ENCODE data around the gene ANO8.

ANO8 gene

GRCh38 chr19:17327068-17327653 is 7.5 kb downstream of the ANO8 start:
- no peak overlapping the region for H3K4me3 ChIP-seq (ENCODE audit: low read depth, low read length)
- TF ChIP-seq CTCF (IDR thresholded peaks at IDR 0.05; ENCODE audit: insufficient read depth, low read depth, low read length, missing control alignments) = no peak
- no peak for DNase-seq (ENCODE audit: low read depth)

GRCh38 chr19:17326595-17326966 is 8.1 kb downstream of the ANO8 start:
- DNase-seq (ENCODE audit: low read depth) = no peak
- no peak overlapping the region for H3K4me3 ChIP-seq (ENCODE audit: low read depth, low read length)
- TF ChIP-seq CTCF (IDR thresholded peaks at IDR 0.05; ENCODE audit: insufficient read depth, low read depth, low read length, missing control alignments) = no peak

GRCh38 chr19:17325881-17326594 is 8.6 kb downstream of the ANO8 start:
- H3K4me3 ChIP-seq (ENCODE audit: low read depth, low read length) = no peak overlapping the region
- no peak for TF ChIP-seq CTCF (IDR thresholded peaks at IDR 0.05; ENCODE audit: insufficient read depth, low read depth, low read length, missing control alignments)
- no peak for DNase-seq (ENCODE audit: low read depth)

GRCh38 chr19:17325133-17325532 is 9.5 kb downstream of the ANO8 start:
- no peak for TF ChIP-seq CTCF (IDR thresholded peaks at IDR 0.05; ENCODE audit: insufficient read depth, low read depth, low read length, missing control alignments)
- no peak overlapping the region for H3K4me3 ChIP-seq (ENCODE audit: low read depth, low read length)
- no peak for DNase-seq (ENCODE audit: low read depth)

- DNase-seq (ENCODE audit: low read depth) = no peak
- no peak overlapping the region for H3K4me3 ChIP-seq (ENCODE audit: low read depth, low read length)
- no peak for TF ChIP-seq CTCF (IDR thresholded peaks at IDR 0.05; ENCODE audit: insufficient read depth, low read depth, low read length, missing control alignments)
These were observed 10.1 kb downstream of the ANO8 start for GRCh38 chr19:17324357-17325114.

- no peak for DNase-seq (ENCODE audit: low read depth)
- no peak for TF ChIP-seq CTCF (IDR thresholded peaks at IDR 0.05; ENCODE audit: insufficient read depth, low read depth, low read length, missing control alignments)
- no peak overlapping the region for H3K4me3 ChIP-seq (ENCODE audit: low read depth, low read length)
These were observed 10.7 kb downstream of the ANO8 start for GRCh38 chr19:17323964-17324332.
